GM19395 (cell line): ENCODE results near the gene PPM1E.

Experiments used
- ATAC-seq: cut with Tn5 transposase; IDR thresholded peaks from one replicate; pipeline ENCODE4 v1.9.1; 2021; ENCODE audit warnings: mild to moderate bottlenecking, moderate library complexity; ENCODE audit not compliant: unreplicated experiment

PPM1E gene

DNA sequence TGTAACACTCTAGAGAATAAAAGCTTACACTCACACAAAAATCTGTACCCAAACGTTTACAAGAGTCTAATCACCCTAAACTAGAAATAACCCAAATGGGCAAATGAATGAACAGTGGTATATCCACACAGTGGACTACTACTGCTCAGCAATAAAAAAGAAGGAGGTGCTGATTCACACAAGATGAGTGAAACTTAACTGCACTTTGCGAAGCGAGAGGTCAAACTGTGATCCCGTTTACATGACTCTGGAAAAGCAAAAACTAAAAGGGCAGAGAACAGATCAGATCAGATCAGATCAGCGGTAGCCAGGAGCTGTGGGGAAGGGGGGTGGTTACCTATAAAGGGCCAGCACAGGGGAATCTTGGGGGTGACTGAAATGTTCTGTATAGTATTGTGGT is 237.7 kb downstream of the PPM1E start:
- no peak for ATAC-seq

DNA sequence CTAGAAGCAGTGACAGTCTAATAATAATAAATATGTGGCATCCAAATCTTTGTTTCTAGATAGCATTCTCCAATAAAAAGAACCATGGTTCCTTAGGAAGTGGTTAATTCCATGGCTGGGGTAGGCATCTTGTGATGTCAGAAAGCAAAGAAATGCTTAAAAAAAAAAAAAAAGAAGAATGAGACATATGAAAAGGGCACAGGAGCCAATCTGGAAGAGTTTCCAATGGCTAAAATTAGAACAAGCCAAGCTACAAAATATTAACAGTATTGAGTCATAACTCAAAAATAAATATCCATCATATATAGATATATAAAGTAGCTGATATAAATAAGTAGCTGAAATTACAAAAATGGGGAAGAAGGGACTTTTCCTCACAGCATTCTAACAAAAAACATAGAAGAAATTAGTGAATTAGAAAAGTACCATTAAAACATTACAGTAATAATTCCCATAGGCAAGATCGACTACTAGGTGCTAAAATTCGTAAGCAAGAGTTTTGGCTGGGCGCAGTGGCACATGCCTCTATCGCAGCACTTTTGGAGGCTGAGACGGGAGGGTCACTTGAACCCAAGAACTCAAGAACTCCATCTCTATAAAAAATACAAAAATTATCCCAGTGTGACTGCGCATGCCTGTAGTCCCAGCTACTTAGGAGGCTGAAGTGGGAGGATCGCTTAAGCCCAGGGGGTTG is 239.7 kb downstream of the PPM1E start:
- ATAC-seq = no peak

DNA sequence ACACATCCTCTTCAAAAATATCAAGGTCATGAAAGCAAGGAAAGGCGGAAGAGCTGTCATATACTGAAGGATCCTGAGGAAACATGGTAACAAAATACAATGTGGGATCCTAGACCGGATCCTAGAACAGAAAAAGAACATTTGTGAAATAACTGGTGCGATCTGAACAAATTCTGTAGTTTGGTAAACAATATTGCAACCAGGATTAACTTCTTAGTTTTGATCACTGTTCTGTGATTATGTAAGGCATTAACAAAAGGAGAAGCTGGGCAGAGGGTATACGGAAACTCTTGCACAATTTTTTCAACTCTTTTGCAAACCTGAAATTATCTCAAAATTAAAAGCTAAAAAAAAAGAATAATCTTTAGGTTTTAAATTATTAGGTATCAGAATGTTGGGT is 241.3 kb downstream of the PPM1E start:
- no peak for ATAC-seq

DNA sequence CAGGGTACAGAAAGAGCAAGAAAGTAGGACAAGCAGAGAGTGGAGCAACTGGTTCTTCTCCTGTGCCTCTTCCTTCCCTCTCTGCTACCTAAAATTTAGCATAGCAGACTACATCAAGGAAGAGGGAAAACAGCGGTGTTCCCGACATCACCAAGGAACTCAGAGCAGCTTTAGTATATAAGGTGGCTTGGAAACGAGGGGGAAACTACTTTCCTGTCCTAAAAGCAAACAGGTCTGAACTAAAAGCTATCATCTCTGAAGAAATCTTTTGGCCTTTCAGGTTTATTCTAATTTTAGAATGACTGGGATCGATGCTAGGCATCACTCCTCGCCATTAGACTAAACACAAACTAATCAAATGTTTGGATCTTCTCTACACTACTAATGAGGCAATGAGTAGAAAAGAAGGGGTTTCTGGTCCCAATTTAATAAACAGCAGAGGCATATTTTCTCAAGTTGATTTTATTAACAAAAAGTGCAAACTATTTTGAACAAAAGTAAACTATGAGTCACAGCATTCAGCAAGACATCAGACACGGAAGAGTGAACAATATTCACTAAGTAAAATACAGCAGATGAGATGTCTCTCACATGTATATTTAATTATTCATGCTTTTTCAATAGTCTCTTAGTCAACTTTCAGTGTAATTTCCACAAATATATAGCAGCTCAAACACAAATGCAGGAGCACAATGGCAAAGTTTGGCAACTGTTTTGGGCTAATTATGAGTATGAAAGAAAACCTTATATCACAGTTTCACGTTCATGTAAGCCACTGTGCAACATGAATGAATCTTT is 242.3 kb downstream of the PPM1E start:
- ATAC-seq = no peak

DNA sequence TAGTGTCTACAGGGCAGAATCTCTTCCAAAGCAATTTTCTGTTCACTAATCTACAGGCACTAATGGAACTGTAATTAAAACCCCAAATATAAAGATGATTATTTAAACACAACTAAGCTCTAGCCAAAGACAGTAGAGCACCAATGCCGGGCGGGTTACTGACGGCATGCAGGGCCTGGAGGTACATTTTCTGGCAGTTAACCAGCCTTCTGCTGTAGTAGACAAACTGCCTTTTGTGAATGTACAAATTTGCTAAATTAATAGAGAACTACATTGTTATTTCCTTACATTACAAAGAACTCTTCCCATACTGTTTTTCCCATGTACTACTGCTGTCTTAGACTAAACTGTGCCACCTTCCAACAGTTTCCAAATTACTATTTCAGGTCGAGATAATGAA is 243.2 kb downstream of the PPM1E start:
- no peak for ATAC-seq

DNA sequence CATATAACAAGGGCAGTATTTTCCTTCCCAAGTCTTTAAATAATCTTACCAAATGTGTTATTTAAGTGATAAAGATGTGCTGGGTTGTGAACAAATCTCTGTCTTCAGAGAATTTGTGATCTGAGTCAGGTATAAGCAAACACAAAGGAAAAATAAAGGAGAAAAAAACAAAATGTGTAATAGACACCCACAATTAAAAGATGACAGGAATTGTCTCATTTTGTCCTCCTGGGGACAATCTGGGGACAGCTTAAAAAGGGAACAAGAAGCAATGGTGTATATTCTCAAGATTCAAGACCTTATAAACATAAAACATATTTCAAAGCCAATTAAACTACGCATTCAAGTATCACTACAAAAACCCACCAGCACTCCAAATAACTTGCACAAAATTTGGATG is 243.8 kb downstream of the PPM1E start:
- ATAC-seq = no peak

DNA sequence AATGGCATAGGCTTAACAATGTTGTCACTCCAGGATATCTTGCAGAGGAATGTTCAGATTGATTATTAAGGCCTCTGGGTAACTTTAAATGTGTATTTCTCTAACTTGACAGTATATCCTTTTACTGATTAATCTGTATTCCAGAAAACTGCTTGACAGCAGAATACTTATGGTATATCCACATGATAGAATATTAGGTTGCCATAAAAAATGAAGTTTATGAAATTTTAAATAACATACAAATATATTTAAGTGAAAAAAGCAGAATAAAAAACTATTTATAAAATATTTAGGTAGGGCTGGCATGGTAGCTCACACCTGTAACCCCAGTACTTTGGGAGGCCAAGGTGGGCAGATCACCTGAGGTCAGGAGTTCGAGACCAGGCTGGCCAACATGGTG is 244.4 kb downstream of the PPM1E start:
- ATAC-seq = no peak

DNA sequence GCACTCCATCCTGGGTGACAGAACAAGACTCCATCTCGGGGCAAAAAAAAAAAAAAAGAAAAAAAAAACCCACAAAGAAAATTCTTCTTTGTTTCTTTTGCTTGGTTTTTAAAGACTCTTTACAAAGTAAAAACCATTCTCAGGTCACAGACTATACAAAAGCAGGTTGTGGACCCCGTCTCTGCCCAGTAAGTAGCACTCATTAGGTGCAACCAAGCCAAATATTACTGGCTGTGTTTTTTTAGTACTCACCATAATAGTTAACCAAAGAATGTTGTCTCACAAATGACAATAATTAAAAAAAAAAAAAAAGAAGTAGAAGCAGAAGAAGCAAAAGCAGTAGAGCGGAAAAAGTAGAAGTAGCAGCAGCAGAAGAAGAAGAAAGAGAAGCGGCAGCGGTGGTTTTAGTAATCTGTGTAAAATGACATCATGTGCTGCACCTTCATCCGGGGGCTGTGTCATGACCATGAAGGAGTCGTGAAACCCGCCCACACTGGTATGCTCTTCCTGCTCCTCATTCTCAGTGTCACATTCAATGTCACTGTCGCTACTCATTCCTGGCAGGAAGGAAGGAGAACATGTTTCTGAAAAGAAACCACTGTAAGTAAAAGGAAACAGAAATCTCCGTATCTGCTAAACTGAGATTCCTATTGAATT is 245.6 kb downstream of the PPM1E start:
- peak; percentile 84 for ATAC-seq

DNA sequence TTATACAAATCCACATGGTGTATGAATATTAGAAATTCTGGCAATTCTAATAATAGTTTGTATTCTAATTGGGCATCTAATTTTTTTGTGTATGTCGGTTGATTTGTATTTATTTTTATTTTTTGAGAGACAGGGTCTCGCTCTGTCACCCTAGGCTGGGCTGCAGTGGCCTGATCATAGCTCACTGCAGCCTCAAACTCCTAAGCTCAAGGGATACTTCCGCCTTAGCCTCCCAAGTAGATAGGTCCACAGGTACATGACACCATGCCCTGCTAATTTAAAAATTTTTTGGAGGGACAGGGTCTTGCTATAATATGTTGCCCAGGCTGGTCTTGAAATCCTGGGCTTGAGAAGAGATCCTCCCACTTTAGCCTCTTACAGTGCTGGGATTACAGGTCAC is 246.5 kb downstream of the PPM1E start:
- ATAC-seq = no peak

DNA sequence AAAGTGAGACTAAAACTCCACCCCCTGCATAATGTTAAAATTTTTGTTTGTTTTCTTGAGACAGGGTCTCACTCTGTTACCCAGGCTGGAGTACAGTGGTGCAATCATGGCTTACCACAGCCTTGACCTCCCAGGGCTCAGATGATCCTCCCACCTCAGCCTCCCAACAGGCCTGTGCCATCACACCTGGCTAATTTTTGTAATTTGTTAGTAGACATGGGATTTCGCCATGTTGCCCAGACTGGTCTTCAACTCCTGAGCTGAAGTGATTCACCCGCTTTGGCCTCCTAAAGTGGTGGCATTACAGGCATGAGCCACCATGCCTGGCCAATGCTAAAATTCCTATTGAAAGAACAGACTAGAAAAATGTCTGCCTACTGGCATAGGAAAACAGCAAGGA is 247.2 kb downstream of the PPM1E start:
- ATAC-seq = no peak

DNA sequence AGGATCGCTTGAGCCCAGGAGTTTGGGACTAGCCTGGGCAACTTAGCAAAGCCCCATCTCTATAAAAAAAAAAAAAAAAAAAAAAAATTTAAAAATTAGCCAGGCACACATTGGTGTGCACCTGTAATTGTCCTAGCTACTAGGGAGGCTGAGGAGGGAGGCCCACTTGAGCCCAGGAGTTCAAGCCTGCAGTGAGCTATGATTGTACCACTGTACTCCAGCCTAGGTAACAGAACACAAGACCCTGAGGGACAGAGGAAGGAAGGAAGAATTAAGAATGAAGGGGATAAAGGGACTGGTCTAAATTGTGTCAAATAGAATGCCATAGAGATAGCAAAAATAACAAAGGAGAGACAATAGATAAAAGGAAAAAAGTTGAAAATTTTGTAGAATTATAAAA is 248.2 kb downstream of the PPM1E start:
- ATAC-seq = no peak

DNA sequence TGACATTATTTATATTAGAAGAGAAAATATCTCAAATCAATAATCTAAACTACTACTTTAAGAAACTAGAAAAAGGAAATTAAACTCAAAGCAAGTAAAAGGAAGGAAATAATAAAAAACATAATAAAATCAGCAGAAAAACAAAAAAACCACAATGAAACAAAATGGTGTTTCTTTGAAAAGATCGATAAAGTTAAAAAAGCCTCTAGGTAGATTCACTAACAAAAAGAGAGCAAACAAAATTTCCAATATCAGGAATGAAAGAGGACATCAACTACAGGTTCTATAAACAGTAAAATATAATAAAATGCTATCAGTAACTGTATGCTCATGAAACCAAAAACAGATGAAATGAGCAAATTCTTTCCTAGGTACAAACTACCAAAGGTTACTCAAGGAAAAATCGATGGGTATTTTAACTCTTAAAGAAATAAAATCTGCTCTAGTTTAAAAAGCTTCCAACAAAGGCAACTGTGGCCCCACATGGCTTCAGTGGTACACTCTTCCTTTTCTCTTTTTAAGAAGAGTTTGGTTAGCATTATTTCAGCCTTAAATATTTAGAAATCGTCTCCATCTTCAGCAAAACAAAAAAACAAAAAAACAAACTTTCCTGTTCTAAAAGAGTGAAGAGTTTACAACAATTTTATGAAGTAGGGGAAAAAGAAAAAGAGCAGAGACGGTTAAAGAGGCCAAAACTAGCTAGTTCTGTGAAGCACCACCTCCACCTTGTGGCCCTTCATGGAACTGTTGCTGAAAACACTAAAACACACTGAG is 248.9 kb downstream of the PPM1E start:
- ATAC-seq = no peak

DNA sequence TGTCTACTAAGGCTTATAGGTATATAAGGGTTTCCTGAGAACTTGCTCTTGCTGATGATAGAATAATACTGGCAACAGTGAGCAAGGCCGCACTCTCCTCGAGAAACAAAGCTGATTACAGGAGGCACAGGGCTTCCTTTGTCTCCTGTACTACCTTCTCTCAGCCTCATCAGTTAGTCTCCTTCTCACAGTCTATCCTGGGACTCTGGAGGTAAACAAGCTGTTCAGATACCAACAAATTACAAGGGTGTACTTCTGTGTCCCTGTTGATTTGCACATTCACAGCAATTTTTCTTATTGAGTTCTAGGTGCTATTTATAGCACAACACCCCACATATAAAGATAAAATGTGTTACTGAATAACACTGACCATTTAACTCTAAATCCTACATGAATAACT is 252.3 kb downstream of the PPM1E start:
- ATAC-seq = no peak

DNA sequence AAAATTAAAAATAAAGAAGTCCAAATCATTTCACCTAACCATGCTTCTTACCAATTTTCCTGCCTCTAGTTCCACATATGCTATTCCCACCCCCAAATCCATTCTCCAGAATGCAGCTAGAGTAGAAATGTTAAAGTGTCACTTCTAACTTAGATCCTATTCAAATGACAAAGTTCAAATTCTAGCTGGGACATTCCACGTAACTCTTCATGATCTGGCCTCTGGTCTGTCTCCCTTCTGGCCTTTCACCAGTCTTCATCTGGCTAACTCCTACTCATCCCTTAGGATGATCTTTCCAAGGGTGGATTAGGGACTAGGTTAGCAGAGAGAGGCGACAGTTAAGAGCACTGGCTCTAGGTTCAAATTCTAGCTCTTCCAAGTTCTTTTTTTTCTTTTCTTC is 253.1 kb downstream of the PPM1E start:
- no peak for ATAC-seq

DNA sequence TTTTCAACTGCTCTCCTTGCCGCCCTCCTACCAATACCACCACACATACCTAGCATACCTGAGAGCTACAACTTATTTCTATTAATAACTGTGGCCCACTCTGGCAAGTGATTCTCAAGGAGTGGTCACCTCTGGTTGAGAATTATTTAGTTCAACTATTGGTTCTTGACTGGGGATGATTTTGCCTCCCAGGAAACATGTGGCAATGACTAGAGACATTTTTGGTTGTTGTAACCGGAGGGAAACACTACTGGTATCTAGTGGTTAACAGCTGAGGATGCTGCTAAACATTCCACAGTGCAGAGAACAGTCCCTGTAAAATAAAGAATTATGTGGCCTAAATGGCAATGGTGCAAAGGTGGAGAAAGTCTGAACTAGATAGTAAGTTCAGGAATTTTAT is 254.4 kb downstream of the PPM1E start:
- ATAC-seq = no peak

DNA sequence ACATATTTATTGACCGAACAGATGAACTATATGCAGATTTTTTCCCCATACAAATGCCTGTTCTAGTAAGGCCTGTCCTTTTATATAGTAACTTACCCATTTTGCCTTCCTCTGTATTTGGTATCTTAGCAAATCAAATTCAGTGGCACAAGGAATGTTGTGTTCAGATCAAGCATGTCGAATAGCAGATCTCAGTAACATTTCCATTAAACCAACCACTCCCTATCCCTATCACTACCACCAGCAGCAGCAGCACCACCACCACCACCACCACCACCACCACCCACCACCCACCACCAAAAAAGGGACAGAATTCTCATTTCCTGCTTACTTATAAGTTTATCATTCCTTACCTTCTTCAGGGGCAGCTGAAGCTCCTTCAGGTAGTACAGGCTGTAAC is 256.3 kb downstream of the PPM1E start:
- ATAC-seq = no peak

DNA sequence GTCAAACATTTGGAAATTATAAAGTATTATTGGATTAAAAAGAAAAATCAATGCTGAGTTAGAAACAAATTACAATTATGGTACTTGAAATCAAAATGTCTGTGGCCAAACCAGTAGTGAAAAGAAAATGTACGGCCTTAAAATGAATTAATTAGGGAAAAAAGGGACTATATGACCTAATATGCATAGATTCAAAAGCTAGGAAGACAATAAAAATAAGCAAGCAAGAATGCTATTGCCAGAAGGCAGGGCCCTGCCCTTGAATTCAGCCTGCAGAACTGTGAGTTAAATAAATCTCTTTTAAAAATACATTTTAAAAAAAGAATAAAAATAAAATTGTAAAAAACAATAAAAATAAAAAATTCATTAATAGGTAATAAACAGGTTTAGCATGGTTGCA is 262.4 kb downstream of the PPM1E start:
- ATAC-seq = no peak

DNA sequence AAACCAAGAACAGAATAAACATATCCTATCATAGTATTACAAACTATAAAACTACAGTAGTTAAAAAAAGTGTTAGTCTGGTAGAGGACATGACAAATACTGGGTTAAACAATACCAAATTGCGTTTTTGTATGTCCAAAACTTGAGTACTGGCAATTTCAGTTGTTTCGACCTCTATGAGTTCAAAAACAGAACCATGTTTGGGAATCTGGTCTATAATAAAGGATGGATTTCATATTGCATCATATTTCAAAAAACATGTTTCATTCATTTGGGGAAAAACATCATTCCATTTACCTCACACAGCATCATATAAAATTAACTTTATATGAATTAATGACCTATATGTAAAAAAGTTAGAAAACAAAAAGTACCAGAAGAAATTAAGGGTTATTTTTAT is 269.3 kb downstream of the PPM1E start:
- no peak for ATAC-seq

DNA sequence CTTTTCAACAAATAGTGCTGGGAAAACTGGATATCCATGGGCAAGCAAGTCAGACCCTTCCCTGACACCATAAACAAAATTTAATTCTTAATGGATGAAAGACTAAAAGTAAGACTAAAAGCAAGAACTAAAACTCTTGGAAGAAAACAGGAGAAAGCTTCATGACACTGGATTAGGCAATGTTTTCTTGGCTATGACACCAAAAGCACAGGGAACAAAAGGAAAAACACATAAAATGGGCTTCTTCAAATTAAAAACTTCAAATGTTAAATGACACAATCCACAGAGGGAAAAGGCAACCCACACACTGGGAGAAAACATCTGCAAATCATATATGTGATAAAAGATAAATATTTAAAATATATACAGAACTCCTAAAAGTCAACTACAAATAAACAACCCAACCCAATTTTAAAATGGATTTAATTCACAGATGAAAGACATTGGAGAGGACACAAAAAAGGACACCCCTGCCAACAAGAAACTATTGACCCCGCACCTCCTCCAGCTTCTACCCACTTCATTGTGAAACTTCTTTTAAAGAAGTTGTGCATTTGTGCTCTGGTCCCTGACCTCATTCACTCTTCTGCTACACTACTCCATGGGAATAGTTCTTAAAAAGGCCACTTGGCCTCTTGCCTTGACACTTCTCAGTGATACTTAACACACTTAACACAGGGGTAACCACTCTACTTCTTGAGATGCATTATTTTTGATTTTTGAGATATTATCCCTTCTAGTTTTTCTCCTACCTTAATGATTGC is 270.7 kb downstream of the PPM1E start:
- no peak for ATAC-seq

DNA sequence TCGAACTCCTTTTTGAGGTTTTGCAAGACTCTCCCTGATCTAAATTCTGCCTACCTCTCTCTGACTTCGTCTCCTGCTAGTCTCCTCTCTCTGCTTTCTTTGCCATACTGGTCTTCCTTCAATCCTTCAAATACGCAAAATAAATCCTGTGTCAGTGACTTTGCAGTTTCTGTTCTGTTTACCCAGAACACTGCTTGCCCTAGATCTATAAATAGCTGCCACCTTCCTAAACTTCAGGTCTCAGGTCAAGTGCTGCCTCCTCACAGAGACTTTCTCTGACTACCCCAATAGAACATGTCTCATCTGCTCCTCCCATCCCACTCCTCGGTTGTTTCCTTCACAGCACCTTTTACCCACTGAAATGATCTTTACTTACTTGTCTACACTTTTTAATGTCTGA is 272.1 kb downstream of the PPM1E start:
- no peak for ATAC-seq

DNA sequence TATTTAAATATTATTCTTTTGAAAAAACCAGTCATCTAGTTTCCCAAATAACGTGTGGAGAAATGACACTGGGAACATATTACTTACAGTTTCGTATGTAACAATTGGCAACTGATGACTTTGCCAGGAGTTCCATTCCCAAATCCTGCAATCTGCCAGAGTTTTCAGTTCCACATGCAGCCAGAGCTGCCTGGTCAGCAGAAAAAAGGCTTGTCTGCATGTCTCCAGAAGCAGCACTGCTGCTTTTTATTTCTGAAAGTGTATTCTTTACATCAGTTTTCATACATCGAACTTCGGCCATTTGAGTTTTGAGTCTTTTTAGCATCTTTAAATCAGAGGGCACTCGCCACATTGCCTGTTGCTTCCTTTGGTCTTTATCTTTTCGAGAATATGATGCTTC is 272.7 kb downstream of the PPM1E start:
- ATAC-seq = no peak
